Activated CD4-positive, alpha-beta T cell treated with anti-CD3 and anti-CD28 coated beads, Interleukin-2, amount 50 U/mL, for 48 hours (primary cell): ENCODE results near the gene MACROH2A1.

Experiments
- DNase-seq, 2 experiments: peaks; one replicate each; pipeline ENCODE4 v3.0.0-alpha.2; 2020

Gene MACROH2A1

GRCh38 chr5:135310328-135310989, 88.6 kb downstream of the MACROH2A1 start:
- DNase-seq = no peak

GRCh38 chr5:135309391-135310327, 89.4 kb downstream of the MACROH2A1 start:
- DNase-seq = no peak

GRCh38 chr5:135308752-135309151, 90.3 kb downstream of the MACROH2A1 start:
- DNase-seq = no peak

GRCh38 chr5:135308245-135308644, 90.8 kb downstream of the MACROH2A1 start:
- DNase-seq = no peak

GRCh38 chr5:135307143-135307903, 91.7 kb downstream of the MACROH2A1 start:
- DNase-seq = no peak

- no peak for DNase-seq
These were observed 92.5 kb downstream of the MACROH2A1 start for GRCh38 chr5:135306557-135306956.

GRCh38 chr5:135304352-135305221, 94.4 kb downstream of the MACROH2A1 start:
- no peak for DNase-seq

- no peak for DNase-seq
These were observed 95.4 kb downstream of the MACROH2A1 start for GRCh38 chr5:135303582-135304173.

- DNase-seq = no peak
These were observed 101.9 kb downstream of the MACROH2A1 start for GRCh38 chr5:135296900-135297816.

- DNase-seq = no peak
These were observed 103.2 kb downstream of the MACROH2A1 start for GRCh38 chr5:135295852-135296251.

- no peak for DNase-seq
These were observed 104.2 kb downstream of the MACROH2A1 start for GRCh38 chr5:135294793-135295192.

GRCh38 chr5:135289651-135290050, 109.4 kb downstream of the MACROH2A1 start:
- no peak for DNase-seq

GRCh38 chr5:135287551-135287950, 111.5 kb downstream of the MACROH2A1 start:
- no peak for DNase-seq
